BLaER1 treated with 17β-estradiol and CSF1 and Interleukin-3, amounts not matched to agents 10 nM and 100 nM (cell line): ENCODE data around the gene CFAP100.
A peak's percentile ranks its signal among the peaks of the same experiment; 100 is the strongest.

Source experiments
- H3K27ac ChIP-seq, 11 experiments: shearing (Covaris generic); formaldehyde crosslinking; 2 replicates each; pipeline ENCODE4 v1.8.1; 2022
- H3K27me3 ChIP-seq, 11 experiments: shearing (Covaris generic); formaldehyde crosslinking; 2 replicates each; pipeline ENCODE4 v1.8.1; 2022
- H3K36me3 ChIP-seq, 11 experiments: shearing (Covaris generic); formaldehyde crosslinking; 2 replicates each; pipeline ENCODE4 v1.8.1; 2022
- H3K4me1 ChIP-seq, 10 experiments: shearing (Covaris generic); formaldehyde crosslinking; 2 replicates each; pipeline ENCODE4 v1.8.1; 2022
- H3K4me2 ChIP-seq, 11 experiments: shearing (Covaris generic); formaldehyde crosslinking; 2 replicates each; pipeline ENCODE4 v1.8.1; 2022
- H3K4me3 ChIP-seq, 10 experiments: shearing (Covaris generic); formaldehyde crosslinking; 2 replicates each; pipeline ENCODE4 v1.8.1; 2022
- H3K9ac ChIP-seq, 11 experiments: shearing (Covaris generic); formaldehyde crosslinking; 2 replicates each; pipeline ENCODE4 v1.8.1; 2022
- H3K9me3 ChIP-seq, 11 experiments: shearing (Covaris generic); formaldehyde crosslinking; replicated peaks in 1 of 11; 2 replicates each; pipeline ENCODE4 v1.8.1; 2022
- H4K20me1 ChIP-seq, 11 experiments: shearing (Covaris generic); formaldehyde crosslinking; 2 replicates each; pipeline ENCODE4 v1.8.1; 2022
- Cebpa-rat ChIP-seq, 11 experiments: shearing (Covaris generic); IDR thresholded peaks; 2 replicates each; pipeline ENCODE4 v1.8.1; 2022

The CFAP100 gene

GRCh38 chr3:126349611-126350501, 44.9 kb upstream of the CFAP100 start:
- Histone ChIP-seq H3K9ac (no peak overlapping the region), H4K20me1 (peaks cover 0 to 37% (median 0%) of the 10 kb centered on the region in 11 experiments; a peak in 4 of 22 replicates), H3K27ac (no peak overlapping the region), H3K4me2 (no peak overlapping the region), H3K4me1 (peaks cover 0 to 8% (median 0%) of the 10 kb centered on the region in 10 experiments; a peak in 2 of 20 replicates), H3K9me3 (no peaks in the 10 kb centered on the region), H3K27me3 (peaks cover 6 to 14% (median 14%) of the 10 kb centered on the region in 11 experiments), H3K4me3 (no peak overlapping the region), H3K36me3 (no peaks in the 10 kb centered on the region)
- TF ChIP-seq Cebpa-rat (IDR thresholded peaks at IDR 0.05) = no peak

- no peak overlapping the region for H3K4me3 ChIP-seq
- TF ChIP-seq Cebpa-rat (IDR thresholded peaks at IDR 0.05) = no peak
- peaks cover 13 to 22% (median 21%) of the 10 kb centered on the region in 11 experiments for H3K27me3 ChIP-seq
- H3K4me2 ChIP-seq = no peak overlapping the region; a peak in 1 of 22 replicates
- no peaks in the 10 kb centered on the region for H3K36me3 ChIP-seq
- H3K9ac ChIP-seq = no peak overlapping the region
- no peaks in the 10 kb centered on the region for H3K9me3 ChIP-seq
- no peak overlapping the region for H3K27ac ChIP-seq
- peaks cover 0 to 38% (median 0%) of the 10 kb centered on the region in 11 experiments; a peak in 9 of 22 replicates for H4K20me1 ChIP-seq
- H3K4me1 ChIP-seq = peaks cover 0 to 13% (median under 1%) of the 10 kb centered on the region in 10 experiments; a peak in 7 of 20 replicates
Measured at GRCh38 chr3:126350502-126351085, 44.1 kb upstream of the CFAP100 start.

GRCh38 chr3:126351086-126351770, 43.5 kb upstream of the CFAP100 start:
- TF ChIP-seq Cebpa-rat (IDR thresholded peaks at IDR 0.05) = no peak
- H3K4me1 ChIP-seq = peaks cover 5 to 19% (median 7%) of the 10 kb centered on the region in 10 experiments; a peak in 19 of 20 replicates
- no peaks in the 10 kb centered on the region for H3K9me3 ChIP-seq
- H3K9ac ChIP-seq = no peak overlapping the region
- H3K36me3 ChIP-seq = no peaks in the 10 kb centered on the region
- H3K27ac ChIP-seq = no peak overlapping the region
- peaks cover 0 to 43% (median 4%) of the 10 kb centered on the region in 11 experiments; a peak in 10 of 22 replicates for H4K20me1 ChIP-seq
- H3K4me3 ChIP-seq = no peak overlapping the region
- H3K27me3 ChIP-seq = peaks cover 20 to 28% (median 28%) of the 10 kb centered on the region in 11 experiments
- H3K4me2 ChIP-seq = peak overlapping the region in 1 of 11 experiments; percentile 7; a peak in 2 of 22 replicates

- Histone ChIP-seq H3K4me3 (no peak overlapping the region), H3K9me3 (no peaks in the 10 kb centered on the region), H3K4me2 (no peak overlapping the region), H3K27me3 (peaks cover 27 to 35% (median 35%) of the 10 kb centered on the region in 11 experiments), H4K20me1 (peaks cover 0 to 43% (median 7%) of the 10 kb centered on the region in 11 experiments; a peak in 10 of 22 replicates), H3K27ac (no peak overlapping the region), H3K4me1 (peaks cover 12 to 26% (median 14%) of the 10 kb centered on the region in 10 experiments), H3K9ac (no peak overlapping the region), H3K36me3 (no peaks in the 10 kb centered on the region)
- TF ChIP-seq Cebpa-rat (IDR thresholded peaks at IDR 0.05) = no peak
Measured at GRCh38 chr3:126351771-126352475, 42.8 kb upstream of the CFAP100 start.

- H3K9ac ChIP-seq = no peak overlapping the region
- H4K20me1 ChIP-seq = peaks cover 0 to 43% (median 7%) of the 10 kb centered on the region in 11 experiments; a peak in 10 of 22 replicates
- peaks cover 33 to 43% (median 42%) of the 10 kb centered on the region in 11 experiments for H3K27me3 ChIP-seq
- TF ChIP-seq Cebpa-rat (IDR thresholded peaks at IDR 0.05) = no peak
- no peaks in the 10 kb centered on the region for H3K9me3 ChIP-seq
- H3K4me1 ChIP-seq = peaks cover 14 to 31% (median 19%) of the 10 kb centered on the region in 10 experiments
- no peak overlapping the region for H3K4me3 ChIP-seq
- H3K27ac ChIP-seq = no peak overlapping the region
- H3K4me2 ChIP-seq = no peak overlapping the region
- no peaks in the 10 kb centered on the region for H3K36me3 ChIP-seq
Measured at GRCh38 chr3:126352476-126353454, 41.9 kb upstream of the CFAP100 start.

GRCh38 chr3:126353694-126354321, 40.9 kb upstream of the CFAP100 start:
- Histone ChIP-seq H3K9ac (no peak overlapping the region), H3K36me3 (no peaks in the 10 kb centered on the region), H3K4me2 (no peak overlapping the region), H3K9me3 (no peaks in the 10 kb centered on the region), H4K20me1 (peaks cover 0 to 50% (median 7%) of the 10 kb centered on the region in 11 experiments; a peak in 10 of 22 replicates), H3K27me3 (peaks cover 44 to 54% (median 52%) of the 10 kb centered on the region in 11 experiments), H3K4me3 (no peak overlapping the region), H3K27ac (no peak overlapping the region), H3K4me1 (peaks cover 14 to 34% (median 20%) of the 10 kb centered on the region in 10 experiments)
- no peak for TF ChIP-seq Cebpa-rat (IDR thresholded peaks at IDR 0.05)

- H3K4me3 ChIP-seq = no peak overlapping the region
- no peak overlapping the region for H3K9ac ChIP-seq
- H3K36me3 ChIP-seq = no peaks in the 10 kb centered on the region
- H3K27me3 ChIP-seq = peaks cover 53 to 63% (median 62%) of the 10 kb centered on the region in 11 experiments
- H3K9me3 ChIP-seq = no peaks in the 10 kb centered on the region
- no peak overlapping the region for H3K27ac ChIP-seq
- peaks cover 14 to 34% (median 20%) of the 10 kb centered on the region in 10 experiments for H3K4me1 ChIP-seq
- H4K20me1 ChIP-seq = peaks cover 0 to 48% (median 7%) of the 10 kb centered on the region in 11 experiments; a peak in 10 of 22 replicates
- TF ChIP-seq Cebpa-rat (IDR thresholded peaks at IDR 0.05) = no peak
- no peak overlapping the region for H3K4me2 ChIP-seq
Measured at GRCh38 chr3:126354776-126355175, 39.9 kb upstream of the CFAP100 start.
